ENCODE data around the gene RIPOR2.

Gene RIPOR2

GRCh38 chr6:24851086-24851485, 84.7 kb downstream of the RIPOR2 start:
- no peak for DNase-seq (ENCODE audit: low read depth, low spot score)

GRCh38 chr6:24849713-24850112, 86.0 kb downstream of the RIPOR2 start:
- DNase-seq (ENCODE audit: low read depth, low spot score), result no peak

- no peak for DNase-seq (ENCODE audit: low read depth, low spot score)
Measured at GRCh38 chr6:24848461-24848860, 87.3 kb downstream of the RIPOR2 start.

GRCh38 chr6:24847402-24847801, 88.4 kb downstream of the RIPOR2 start:
- no peak for DNase-seq (ENCODE audit: low read depth, low spot score)

GRCh38 chr6:24845578-24845977, 90.2 kb downstream of the RIPOR2 start:
- DNase-seq (ENCODE audit: low read depth, low spot score), result no peak

GRCh38 chr6:24844903-24845302, 90.9 kb downstream of the RIPOR2 start:
- no peak for DNase-seq (ENCODE audit: low read depth, low spot score)

GRCh38 chr6:24844061-24844460, 91.7 kb downstream of the RIPOR2 start:
- DNase-seq (ENCODE audit: low read depth, low spot score), result no peak

GRCh38 chr6:24840187-24840586, 95.6 kb downstream of the RIPOR2 start:
- DNase-seq (ENCODE audit: low read depth, low spot score), result no peak

- no peak for DNase-seq (ENCODE audit: low read depth, low spot score)
Measured at GRCh38 chr6:24838994-24839393, 96.8 kb downstream of the RIPOR2 start.

GRCh38 chr6:24838081-24838480, 97.7 kb downstream of the RIPOR2 start:
- DNase-seq (ENCODE audit: low read depth, low spot score), result no peak

- DNase-seq (ENCODE audit: low read depth, low spot score), result no peak
Measured at GRCh38 chr6:24836109-24836508, 99.7 kb downstream of the RIPOR2 start.

GRCh38 chr6:24833711-24834386, 101.9 kb downstream of the RIPOR2 start:
- DNase-seq (ENCODE audit: low read depth, low spot score), result no peak

- no peak for DNase-seq (ENCODE audit: low read depth, low spot score)
Measured at GRCh38 chr6:24832794-24833193, 103.0 kb downstream of the RIPOR2 start.

GRCh38 chr6:24831771-24832716, 103.7 kb downstream of the RIPOR2 start:
- DNase-seq (ENCODE audit: low read depth, low spot score), result no peak

- DNase-seq (ENCODE audit: low read depth, low spot score), result no peak
Measured at GRCh38 chr6:24829657-24830056, 106.1 kb downstream of the RIPOR2 start.

GRCh38 chr6:24827970-24828369, 107.8 kb downstream of the RIPOR2 start:
- DNase-seq (ENCODE audit: low read depth, low spot score), result no peak

- no peak for DNase-seq (ENCODE audit: low read depth, low spot score)
Measured at GRCh38 chr6:24827162-24827561, 108.6 kb downstream of the RIPOR2 start.

- no peak for DNase-seq (ENCODE audit: low read depth, low spot score)
Measured at GRCh38 chr6:24825130-24825630, 110.6 kb downstream of the RIPOR2 start.

- DNase-seq (ENCODE audit: low read depth, low spot score), result no peak
Measured at GRCh38 chr6:24824142-24824938, 111.4 kb downstream of the RIPOR2 start.

GRCh38 chr6:24823185-24823584, 112.6 kb downstream of the RIPOR2 start:
- no peak for DNase-seq (ENCODE audit: low read depth, low spot score)

- DNase-seq (ENCODE audit: low read depth, low spot score), result no peak
Measured at GRCh38 chr6:24822696-24823095, 113.1 kb downstream of the RIPOR2 start.

Measured in ELF-1 (cell line).